ENCODE measurements around the gene GRID1. TPM values are rescaled to one million over a fixed set of nuclear protein-coding genes. Genes with fewer than 3 reads are reported as not detected.

Gene GRID1
- polyA plus RNA-seq, 1 donor (not counting 4 experiments of a cell fraction or from before 2014, with no cell fraction given): 0.01 TPM

GRCh38 chr10:85557077-85557476 lies 809.5 kb downstream of the GRID1 start:
- dilution Hi-C loops (cut with MboI; ENCODE audit: extremely low pct_ligation_motif_present, low sequenced_read_pairs): no loop called here
- no peaks in the 10 kb centered on the region for H3K9me1 ChIP-seq (ENCODE audit: control insufficient read depth, extremely low read depth, insufficient read depth, low read length)
- no peaks in the 10 kb centered on the region for H3K36me3 ChIP-seq (ENCODE audit: control insufficient read depth in 2 of 2, extremely low read depth in 1 of 2, insufficient read depth in 2 of 2, low read length in 2 of 2)
- H3K9ac ChIP-seq (ENCODE audit: control insufficient read depth, extremely low read depth, insufficient read depth, low read length): no peak overlapping the region
- no peaks in the 10 kb centered on the region for H4K20me1 ChIP-seq (ENCODE audit: control insufficient read depth, extremely low read depth, insufficient read depth, low read length)
- H3K4me1 ChIP-seq (ENCODE audit: control insufficient read depth, extremely low read depth, insufficient read depth, low read length): no peaks in the 10 kb centered on the region
- DNase-seq (ENCODE audit: low read depth, low spot score) (no peak), FAIRE-seq (no peak)
- H3K27ac ChIP-seq (ENCODE audit: control insufficient read depth, insufficient read depth, low read length): no peak overlapping the region
- TF ChIP-seq CTCF (optimal IDR thresholded peaks at IDR 0.05 in 1 of 3, IDR thresholded peaks at IDR 0.05 in 1 of 3, conservative IDR thresholded peaks at IDR 0.05 in 1 of 3; ENCODE audit: extremely low read depth in 1 of 3, insufficient read depth in 2 of 3, low read length in 3 of 3) (no peak), EZH2 (IDR thresholded peaks at IDR 0.05; ENCODE audit: low read length) (no peak)
- no peak overlapping the region for H2AFZ ChIP-seq (ENCODE audit: control insufficient read depth, low read length)
- no peak overlapping the region for H3K4me3 ChIP-seq (ENCODE audit: control insufficient read depth in 2 of 3, extremely low read depth in 1 of 3, insufficient read depth in 2 of 3, low read depth in 1 of 3, low read length in 3 of 3)
- no peaks in the 10 kb centered on the region for H3K79me2 ChIP-seq (ENCODE audit: control insufficient read depth, insufficient read depth, low read length)
- no peaks in the 10 kb centered on the region for H3K27me3 ChIP-seq (ENCODE audit: control insufficient read depth, extremely low read depth, insufficient read depth, low read length)
- H3K4me2 ChIP-seq (ENCODE audit: control insufficient read depth, extremely low read depth, insufficient read depth, low read depth, low read length): no peak overlapping the region
- no peaks in the 10 kb centered on the region for H3K9me3 ChIP-seq (ENCODE audit: control insufficient read depth, low read depth, low read length)

Small RNAs within 50 kb of the gene (small RNA-seq; reads per million reads assigned to genes)
- gene MIR346 (ENCODE audit: insufficient read length in 3 of 3, low read depth in 3 of 3, low replicate concordance in 1 of 3) (0 reads per million in 3 experiments), gene RF02271 (ENCODE audit: insufficient read length in 3 of 3, low read depth in 3 of 3, low replicate concordance in 1 of 3) (0 reads per million in 3 experiments), gene RN7SKP238 (ENCODE audit: insufficient read length in 3 of 3, low read depth in 3 of 3, low replicate concordance in 1 of 3) (0 reads per million in 3 experiments), gene RNA5SP322 (ENCODE audit: insufficient read length in 3 of 3, low read depth in 3 of 3, low replicate concordance in 1 of 3) (0 to 0.33 (median 0) reads per million in 3 experiments)

Other genes with a start within 250 kb of the GRID1 start
- 15.8 to 26.2 TPM (median 18.9 TPM) in 3 replicates for gene WAPL, start 155.0 kb upstream of the GRID1 start, polyA plus RNA-seq